ENCODE data around the gene BEGAIN. TPM values are rescaled to one million over a fixed set of nuclear protein-coding genes. Genes with fewer than 3 reads are reported as not detected.

Gene BEGAIN
- total RNA-seq, 1 donor from 2014 or later = 5.1 TPM

DNA sequence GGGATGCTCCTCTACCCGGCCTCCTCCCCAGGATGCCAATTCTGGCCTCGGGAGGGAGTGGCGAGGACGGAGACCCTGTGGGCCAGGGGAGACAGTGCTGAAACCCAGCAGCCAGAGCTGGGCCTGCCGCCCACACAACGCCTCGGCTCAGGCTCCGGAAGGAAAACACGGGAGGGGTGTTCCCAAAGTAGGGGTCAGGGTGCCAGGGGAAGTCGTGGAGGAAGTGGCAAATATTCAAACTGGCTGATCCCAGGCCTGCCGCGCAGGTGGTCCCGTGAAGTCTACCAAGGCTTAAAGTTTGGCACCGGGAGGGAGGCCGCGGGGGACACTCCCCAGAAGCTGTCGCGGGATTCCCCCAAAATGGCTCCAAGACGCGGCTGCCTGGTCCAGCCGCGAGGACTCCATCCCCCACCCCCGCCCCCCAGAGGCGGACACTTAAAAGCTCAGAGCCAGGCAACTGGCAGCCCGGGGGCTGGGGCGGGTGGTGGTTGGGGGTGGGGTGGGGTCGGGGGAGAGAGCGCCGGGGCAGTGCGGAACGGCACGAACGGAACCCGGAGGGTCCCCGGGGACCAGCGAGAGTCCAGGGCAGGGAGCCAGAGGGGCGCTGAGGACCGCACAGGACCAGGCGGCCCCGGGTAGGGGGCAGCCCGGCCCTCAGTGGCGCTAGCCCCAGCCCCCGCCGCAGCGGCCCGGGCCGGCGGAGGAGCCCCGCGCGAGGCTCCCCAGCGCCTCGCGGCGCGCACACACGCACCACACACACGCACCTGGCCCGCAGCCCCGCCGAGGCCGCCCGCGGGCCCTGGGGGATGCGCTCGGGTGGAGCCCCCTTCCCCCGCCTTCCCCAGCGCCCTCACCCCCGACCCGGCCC, 20.0 kb downstream of the BEGAIN start:
- peak overlapping the region; percentile 60 for H3K4me3 Mint-ChIP-seq (ENCODE audit: unreplicated experiment)

DNA sequence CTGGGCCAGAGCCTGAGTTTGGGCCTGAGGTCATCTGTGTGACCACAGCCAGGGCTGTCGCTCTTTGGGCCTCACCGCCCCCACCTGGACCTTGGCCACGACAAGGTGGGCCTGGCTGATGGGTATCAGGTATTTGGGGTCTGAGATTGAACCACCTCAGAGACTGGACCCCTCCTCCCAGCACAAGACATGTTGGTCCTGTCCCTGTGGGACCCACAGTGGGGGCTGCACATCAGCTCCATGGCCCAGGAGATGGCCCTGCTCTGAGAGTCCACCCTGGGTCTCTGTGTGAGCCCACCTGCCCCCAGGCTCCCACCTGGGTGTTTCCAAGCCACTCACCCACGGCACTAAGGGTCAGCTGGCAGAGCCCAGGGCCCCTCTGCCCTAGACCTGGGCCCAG, 20.6 kb downstream of the BEGAIN start:
- no peak for DNase-seq (ENCODE audit: low spot score)
- peaks cover 9% of the 10 kb centered on the region for H3K4me1 Mint-ChIP-seq (ENCODE audit: low read depth)
- H3K9me3 Mint-ChIP-seq (ENCODE audit: low read depth) = no peaks in the 10 kb centered on the region
- peaks cover 26% of the 10 kb centered on the region for H3K27me3 Mint-ChIP-seq (ENCODE audit: low read depth)
- TF ChIP-seq, protein P1, sequence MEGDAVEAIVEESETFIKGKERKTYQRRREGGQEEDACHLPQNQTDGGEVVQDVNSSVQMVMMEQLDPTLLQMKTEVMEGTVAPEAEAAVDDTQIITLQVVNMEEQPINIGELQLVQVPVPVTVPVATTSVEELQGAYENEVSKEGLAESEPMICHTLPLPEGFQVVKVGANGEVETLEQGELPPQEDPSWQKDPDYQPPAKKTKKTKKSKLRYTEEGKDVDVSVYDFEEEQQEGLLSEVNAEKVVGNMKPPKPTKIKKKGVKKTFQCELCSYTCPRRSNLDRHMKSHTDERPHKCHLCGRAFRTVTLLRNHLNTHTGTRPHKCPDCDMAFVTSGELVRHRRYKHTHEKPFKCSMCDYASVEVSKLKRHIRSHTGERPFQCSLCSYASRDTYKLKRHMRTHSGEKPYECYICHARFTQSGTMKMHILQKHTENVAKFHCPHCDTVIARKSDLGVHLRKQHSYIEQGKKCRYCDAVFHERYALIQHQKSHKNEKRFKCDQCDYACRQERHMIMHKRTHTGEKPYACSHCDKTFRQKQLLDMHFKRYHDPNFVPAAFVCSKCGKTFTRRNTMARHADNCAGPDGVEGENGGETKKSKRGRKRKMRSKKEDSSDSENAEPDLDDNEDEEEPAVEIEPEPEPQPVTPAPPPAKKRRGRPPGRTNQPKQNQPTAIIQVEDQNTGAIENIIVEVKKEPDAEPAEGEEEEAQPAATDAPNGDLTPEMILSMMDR (IDR thresholded peaks at IDR 0.05) = no peak
- H3K27ac Mint-ChIP-seq (ENCODE audit: unreplicated experiment) = no peak overlapping the region
- peak overlapping the region; percentile 60 for H3K4me3 Mint-ChIP-seq (ENCODE audit: unreplicated experiment)
- no peaks in the 10 kb centered on the region for H3K36me3 Mint-ChIP-seq (ENCODE audit: low read depth)

More for the DNA sequence above, 20.0 kb downstream of the BEGAIN start:
- Mint-ChIP-seq H3K27ac (ENCODE audit: unreplicated experiment) (no peak overlapping the region), H3K9me3 (ENCODE audit: low read depth) (no peaks in the 10 kb centered on the region), H3K27me3 (ENCODE audit: low read depth) (peaks cover 31% of the 10 kb centered on the region), H3K4me1 (ENCODE audit: low read depth) (peaks cover 9% of the 10 kb centered on the region), H3K36me3 (ENCODE audit: low read depth) (no peaks in the 10 kb centered on the region)
- TF ChIP-seq, protein P1 (IDR thresholded peaks at IDR 0.05) = no peak
- no peak for DNase-seq (ENCODE audit: low spot score)

DNA sequence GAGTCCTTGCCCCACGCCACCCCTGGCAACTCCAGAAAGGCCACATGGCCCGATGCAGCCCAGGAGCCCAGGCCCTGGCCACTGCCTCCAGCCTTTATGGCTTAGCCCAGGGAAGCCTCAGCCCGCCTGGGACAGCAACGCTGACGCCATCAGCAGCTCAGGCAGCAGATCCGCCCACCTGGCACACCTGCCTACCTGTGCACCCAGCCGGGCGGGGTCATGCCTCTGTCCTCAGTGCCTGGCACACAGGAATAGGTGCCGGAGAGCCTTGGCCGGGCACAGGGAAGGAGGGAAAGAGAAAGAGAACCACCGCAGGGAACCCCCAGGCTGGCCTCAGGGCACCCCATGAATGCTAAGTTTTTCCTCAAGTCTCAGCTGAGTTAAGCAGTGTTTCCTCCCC, 21.1 kb downstream of the BEGAIN start:
- Mint-ChIP-seq H3K4me3 (ENCODE audit: unreplicated experiment) (peak overlapping the region; percentile 3), H3K4me1 (ENCODE audit: low read depth) (peaks cover 9% of the 10 kb centered on the region), H3K36me3 (ENCODE audit: low read depth) (no peaks in the 10 kb centered on the region), H3K27ac (ENCODE audit: unreplicated experiment) (no peak overlapping the region), H3K27me3 (ENCODE audit: low read depth) (peaks cover 24% of the 10 kb centered on the region), H3K9me3 (ENCODE audit: low read depth) (no peaks in the 10 kb centered on the region)
- TF ChIP-seq, protein P1 (IDR thresholded peaks at IDR 0.05) = no peak
- no peak for DNase-seq (ENCODE audit: low spot score)

DNA sequence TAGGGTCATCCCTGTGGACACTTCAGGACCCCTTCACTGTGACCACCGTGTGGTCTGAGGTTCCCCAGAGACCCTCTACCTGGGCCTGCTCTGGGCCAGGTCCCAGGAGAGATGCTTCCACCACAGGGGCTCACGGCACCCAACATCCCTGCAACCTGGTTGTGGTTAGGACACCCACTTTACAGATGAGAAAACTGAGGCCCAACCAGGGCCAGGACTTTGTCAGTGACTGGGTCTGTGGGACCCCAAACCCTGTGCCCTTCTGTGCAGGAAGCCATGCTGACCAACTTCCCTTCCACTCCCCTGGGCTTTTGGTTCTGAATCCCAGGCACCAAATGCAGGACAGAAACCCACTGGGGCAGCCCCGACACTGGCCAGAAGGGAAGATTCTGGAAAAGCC, 21.6 kb downstream of the BEGAIN start:
- DNase-seq (ENCODE audit: low spot score) = no peak
- H3K36me3 Mint-ChIP-seq (ENCODE audit: low read depth) = no peaks in the 10 kb centered on the region
- H3K4me1 Mint-ChIP-seq (ENCODE audit: low read depth) = peaks cover 9% of the 10 kb centered on the region
- no peak overlapping the region for H3K27ac Mint-ChIP-seq (ENCODE audit: unreplicated experiment)
- no peaks in the 10 kb centered on the region for H3K9me3 Mint-ChIP-seq (ENCODE audit: low read depth)
- H3K27me3 Mint-ChIP-seq (ENCODE audit: low read depth) = peaks cover 23% of the 10 kb centered on the region
- no peak overlapping the region for H3K4me3 Mint-ChIP-seq (ENCODE audit: unreplicated experiment)
- TF ChIP-seq, protein P1 (IDR thresholded peaks at IDR 0.05) = no peak

DNA sequence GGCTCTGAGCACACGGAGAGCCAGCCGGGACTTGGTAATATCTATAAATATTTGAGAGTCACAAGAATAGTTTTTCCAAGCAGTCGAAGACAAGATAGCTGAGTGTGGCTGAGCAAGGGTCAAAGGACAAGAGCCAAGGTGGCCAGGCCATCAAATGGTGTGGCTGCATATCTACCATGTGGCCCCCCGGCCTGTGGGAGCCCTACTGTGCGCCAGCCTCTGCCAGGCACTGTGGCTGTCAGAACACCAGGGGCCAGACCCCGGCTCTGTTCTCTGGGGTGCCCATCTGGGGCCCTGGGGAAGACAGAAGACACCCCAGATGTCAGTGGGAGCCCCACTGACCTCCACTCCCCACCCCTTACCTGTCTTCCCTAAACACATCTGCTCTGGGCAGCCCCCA, 22.7 kb downstream of the BEGAIN start:
- Mint-ChIP-seq H3K27ac (ENCODE audit: unreplicated experiment) (no peak overlapping the region), H3K4me3 (ENCODE audit: unreplicated experiment) (no peak overlapping the region), H3K36me3 (ENCODE audit: low read depth) (no peaks in the 10 kb centered on the region), H3K27me3 (ENCODE audit: low read depth) (peaks cover 19% of the 10 kb centered on the region), H3K4me1 (ENCODE audit: low read depth) (peaks cover 7% of the 10 kb centered on the region), H3K9me3 (ENCODE audit: low read depth) (no peaks in the 10 kb centered on the region)
- TF ChIP-seq, protein P1 (IDR thresholded peaks at IDR 0.05) = no peak
- no peak for DNase-seq (ENCODE audit: low spot score)

All from chondrocyte (in vitro differentiated cells).